Measurements from ENCODE around the gene NCKAP1.

DNA sequence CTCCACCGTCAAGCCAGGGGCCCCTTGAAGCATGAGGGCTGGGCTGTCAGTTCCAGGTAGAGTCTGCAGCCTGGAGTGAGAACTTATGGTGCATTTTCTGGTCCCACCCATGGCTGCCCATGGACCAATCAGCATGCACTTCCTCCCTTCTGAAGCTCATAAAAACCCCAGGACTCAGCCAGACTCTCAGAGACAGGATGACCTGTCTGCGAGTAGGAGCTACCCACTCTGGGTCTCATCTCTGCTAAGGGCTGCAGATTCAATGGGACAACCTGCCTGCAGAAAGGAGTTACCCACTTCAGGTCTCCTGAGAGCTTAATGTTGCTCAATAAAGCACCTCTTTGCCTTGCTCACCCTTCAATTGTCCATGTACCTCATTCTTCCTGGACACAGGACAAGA, 30.9 kb upstream of the NCKAP1 start:
- TF ChIP-seq, protein P1, sequence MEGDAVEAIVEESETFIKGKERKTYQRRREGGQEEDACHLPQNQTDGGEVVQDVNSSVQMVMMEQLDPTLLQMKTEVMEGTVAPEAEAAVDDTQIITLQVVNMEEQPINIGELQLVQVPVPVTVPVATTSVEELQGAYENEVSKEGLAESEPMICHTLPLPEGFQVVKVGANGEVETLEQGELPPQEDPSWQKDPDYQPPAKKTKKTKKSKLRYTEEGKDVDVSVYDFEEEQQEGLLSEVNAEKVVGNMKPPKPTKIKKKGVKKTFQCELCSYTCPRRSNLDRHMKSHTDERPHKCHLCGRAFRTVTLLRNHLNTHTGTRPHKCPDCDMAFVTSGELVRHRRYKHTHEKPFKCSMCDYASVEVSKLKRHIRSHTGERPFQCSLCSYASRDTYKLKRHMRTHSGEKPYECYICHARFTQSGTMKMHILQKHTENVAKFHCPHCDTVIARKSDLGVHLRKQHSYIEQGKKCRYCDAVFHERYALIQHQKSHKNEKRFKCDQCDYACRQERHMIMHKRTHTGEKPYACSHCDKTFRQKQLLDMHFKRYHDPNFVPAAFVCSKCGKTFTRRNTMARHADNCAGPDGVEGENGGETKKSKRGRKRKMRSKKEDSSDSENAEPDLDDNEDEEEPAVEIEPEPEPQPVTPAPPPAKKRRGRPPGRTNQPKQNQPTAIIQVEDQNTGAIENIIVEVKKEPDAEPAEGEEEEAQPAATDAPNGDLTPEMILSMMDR (IDR thresholded peaks at IDR 0.05): no peak
- TF ChIP-seq, protein P2, sequence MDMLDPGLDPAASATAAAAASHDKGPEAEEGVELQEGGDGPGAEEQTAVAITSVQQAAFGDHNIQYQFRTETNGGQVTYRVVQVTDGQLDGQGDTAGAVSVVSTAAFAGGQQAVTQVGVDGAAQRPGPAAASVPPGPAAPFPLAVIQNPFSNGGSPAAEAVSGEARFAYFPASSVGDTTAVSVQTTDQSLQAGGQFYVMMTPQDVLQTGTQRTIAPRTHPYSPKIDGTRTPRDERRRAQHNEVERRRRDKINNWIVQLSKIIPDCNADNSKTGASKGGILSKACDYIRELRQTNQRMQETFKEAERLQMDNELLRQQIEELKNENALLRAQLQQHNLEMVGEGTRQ (CRISPR knock-in tag; IDR thresholded peaks at IDR 0.05): no peak
- TF ChIP-seq SP1 (CRISPR knock-in tag; conservative IDR thresholded peaks at IDR 0.05) (no peak), CREM (CRISPR knock-in tag; IDR thresholded peaks at IDR 0.05) (no peak)
- TF ChIP-seq, protein P3, sequence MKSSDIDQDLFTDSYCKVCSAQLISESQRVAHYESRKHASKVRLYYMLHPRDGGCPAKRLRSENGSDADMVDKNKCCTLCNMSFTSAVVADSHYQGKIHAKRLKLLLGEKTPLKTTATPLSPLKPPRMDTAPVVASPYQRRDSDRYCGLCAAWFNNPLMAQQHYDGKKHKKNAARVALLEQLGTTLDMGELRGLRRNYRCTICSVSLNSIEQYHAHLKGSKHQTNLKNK (CRISPR knock-in tag; IDR thresholded peaks at IDR 0.05): no peak

All from WTC11 (cell line).